ENCODE results near the gene PDIA3.
"Not testable (repeated sequence)": the region's sequence is repeated elsewhere in the genome, so short reads cannot be mapped to it uniquely, and the experiment has no call there.

- TF ChIP-seq POLR2A, SPI1, POLR2AphosphoS5 (IDR thresholded peaks at IDR 0.05; ENCODE audit: low read depth, low read length): not testable (repeated sequence)
These were observed 19.9 kb upstream of the PDIA3 start for GRCh38 chr15:43726306-43726705.

All from GM12891 (cell line).